Fibroblast of skin of abdomen (primary cell): ENCODE data around the gene MEF2A.
"Not testable (repeated sequence)": the region's sequence is repeated elsewhere in the genome, so short reads cannot be mapped to it uniquely, and the experiment has no call there.

ENCODE experiments used
- DNase-seq: peaks from one replicate; pipeline ENCODE4 v3.0.0-alpha.2; 2013

The MEF2A gene

DNA sequence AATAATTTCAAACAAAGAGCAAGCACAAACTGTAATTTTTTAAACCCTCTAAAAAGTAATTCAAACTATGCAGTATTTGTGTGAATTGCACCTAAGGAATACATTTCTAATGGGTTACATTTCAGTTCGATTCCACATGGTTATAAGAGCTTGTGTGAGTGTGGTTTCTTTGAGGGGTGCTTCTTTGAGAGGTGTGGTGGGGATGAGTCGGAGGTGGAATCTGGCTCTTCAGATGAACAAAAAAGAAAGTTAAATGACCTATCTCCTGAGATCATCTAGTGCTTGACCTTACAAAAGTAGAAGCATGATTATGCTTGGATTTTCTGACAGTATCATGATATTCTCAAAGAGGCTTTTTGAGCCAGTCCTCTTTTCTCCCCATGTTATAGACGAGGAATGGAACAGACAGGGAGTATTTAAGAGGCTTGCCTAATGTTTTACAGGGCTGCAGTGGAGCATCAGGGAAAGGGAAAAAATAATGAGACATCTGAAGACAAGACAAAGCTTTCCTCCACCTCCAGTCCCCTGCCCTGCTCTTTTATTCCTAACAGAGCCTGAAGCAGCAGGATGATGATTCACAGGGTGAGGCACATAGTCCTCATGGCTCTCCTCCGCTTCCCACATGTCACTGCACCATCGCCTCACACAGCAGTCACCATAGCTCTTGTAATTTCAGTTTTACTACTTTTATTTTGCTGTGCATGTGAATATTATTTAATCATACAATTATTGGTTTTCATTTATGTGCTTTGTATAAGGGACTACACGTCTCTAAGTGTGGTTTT is 85.4 kb downstream of the MEF2A start:
- DNase-seq: peak; percentile 44

DNA sequence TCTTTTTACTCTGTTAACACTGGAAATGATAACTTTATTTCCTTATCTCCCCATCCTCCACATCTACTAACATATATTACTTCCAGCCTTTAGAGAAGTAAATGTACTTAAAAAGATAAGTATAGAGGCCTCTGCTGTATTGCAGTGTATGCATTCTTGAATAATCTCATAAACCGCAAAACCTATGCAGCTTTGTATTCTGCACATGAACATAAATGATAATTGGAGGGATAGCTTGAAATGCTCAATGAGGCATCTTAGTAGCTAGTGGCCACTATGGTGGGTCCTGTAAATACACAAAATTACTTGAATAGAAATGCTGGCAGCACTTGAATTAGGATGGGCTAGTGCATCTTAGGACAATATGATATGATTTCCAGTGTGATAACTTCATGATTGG is 90.4 kb downstream of the MEF2A start:
- no peak for DNase-seq

DNA sequence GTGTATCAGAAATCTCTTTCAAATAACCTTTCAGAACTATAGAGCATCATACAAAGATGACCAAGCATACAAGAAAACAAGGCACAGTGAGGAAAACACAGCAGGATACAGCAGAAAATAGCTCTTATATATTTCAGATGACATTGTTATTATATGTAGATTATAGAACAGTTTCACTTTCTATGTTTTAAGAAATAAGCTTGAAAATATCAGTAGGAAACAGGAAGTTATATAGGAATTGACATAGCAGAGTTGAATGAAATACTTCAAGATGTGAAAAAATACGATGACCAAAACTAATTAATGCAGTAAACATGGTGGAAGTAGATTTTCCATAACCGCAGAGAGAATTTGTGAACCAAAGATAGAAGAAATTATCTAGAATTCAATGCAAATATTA is 92.2 kb downstream of the MEF2A start:
- DNase-seq: no peak

- DNase-seq: peak; percentile 58
These were observed 97.1 kb downstream of the MEF2A start for GRCh38 chr15:99662903-99663302.

GRCh38 chr15:99666073-99666472 is 100.3 kb downstream of the MEF2A start:
- DNase-seq: not testable (repeated sequence)

DNA sequence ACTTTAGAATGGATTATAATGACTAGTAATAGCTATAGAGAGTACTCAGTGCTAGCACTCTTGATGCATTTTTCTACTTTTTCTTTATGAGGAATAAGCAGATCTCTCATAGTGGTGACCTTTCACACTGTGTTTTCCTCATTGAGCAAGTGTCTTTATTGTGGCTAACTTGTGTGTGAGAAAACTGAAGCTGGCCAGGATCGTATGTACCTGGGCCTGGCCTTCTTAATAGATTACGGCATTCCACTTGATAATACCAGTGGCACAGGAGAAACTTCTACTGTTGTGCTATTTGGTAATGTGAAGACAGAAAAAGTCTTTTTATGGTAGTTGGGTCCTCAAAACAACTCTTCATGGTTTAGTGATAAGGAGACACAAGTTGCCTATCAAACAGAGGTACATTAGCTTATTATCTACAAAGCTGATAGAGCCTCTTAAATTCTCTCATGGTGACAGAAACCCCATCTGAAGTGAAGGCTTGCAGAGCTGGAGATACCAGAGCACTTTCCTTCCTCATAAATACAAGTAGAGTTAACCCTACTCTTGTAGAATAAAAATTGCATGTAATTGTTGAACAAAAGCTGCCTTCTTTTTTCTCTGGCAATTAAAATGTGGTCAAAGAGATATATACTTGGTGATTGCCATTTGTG is 102.9 kb downstream of the MEF2A start:
- no peak for DNase-seq

DNA sequence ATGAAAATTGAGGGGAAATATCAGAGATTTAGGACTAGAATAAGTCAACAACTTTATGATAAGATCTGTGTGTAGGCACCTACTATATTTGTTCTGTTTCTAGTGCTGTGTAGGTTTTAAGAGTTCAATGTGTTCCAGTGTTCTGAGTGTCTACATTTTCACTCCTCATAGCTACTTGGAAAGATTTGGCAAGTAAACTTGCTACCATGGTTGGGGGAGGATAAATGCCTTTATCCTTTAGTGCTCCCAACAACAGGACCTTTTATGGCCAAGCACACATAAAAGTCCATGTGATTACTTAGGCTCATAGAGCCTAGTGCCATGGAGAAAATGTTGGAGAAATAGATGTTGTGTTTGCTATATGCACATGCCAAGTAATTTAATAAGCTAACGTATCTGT is 103.5 kb downstream of the MEF2A start:
- DNase-seq: no peak

- DNase-seq: no peak
These were observed 106.3 kb downstream of the MEF2A start for GRCh38 chr15:99671926-99672635.

GRCh38 chr15:99673111-99673510 is 107.3 kb downstream of the MEF2A start:
- no peak for DNase-seq

DNA sequence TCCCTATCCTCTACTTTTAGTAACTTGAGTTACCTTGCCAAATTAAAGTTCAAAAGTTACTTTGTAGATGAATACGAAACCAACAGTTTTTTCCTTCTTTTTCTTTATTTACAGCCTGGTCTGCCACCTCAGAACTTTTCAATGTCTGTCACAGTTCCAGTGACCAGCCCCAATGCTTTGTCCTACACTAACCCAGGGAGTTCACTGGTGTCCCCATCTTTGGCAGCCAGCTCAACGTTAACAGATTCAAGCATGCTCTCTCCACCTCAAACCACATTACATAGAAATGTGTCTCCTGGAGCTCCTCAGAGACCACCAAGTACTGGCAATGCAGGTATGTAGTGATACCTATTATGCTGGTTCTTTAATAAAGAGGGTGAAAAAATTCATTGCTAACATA is 108.5 kb downstream of the MEF2A start:
- no peak for DNase-seq

- no peak for DNase-seq
These were observed 111.9 kb downstream of the MEF2A start for GRCh38 chr15:99677540-99678134.

GRCh38 chr15:99680276-99680675 is 114.5 kb downstream of the MEF2A start:
- no peak for DNase-seq

GRCh38 chr15:99681990-99682389 is 116.2 kb downstream of the MEF2A start:
- peak; percentile 47 for DNase-seq

- peak; percentile 88 for DNase-seq
These were observed 116.7 kb downstream of the MEF2A start for GRCh38 chr15:99682455-99682854.

- peak; percentile 71 for DNase-seq
These were observed 117.4 kb downstream of the MEF2A start for GRCh38 chr15:99683000-99683670.

- no peak for DNase-seq
These were observed 120.5 kb downstream of the MEF2A start for GRCh38 chr15:99686290-99686689.

- no peak for DNase-seq
These were observed 127.0 kb downstream of the MEF2A start for GRCh38 chr15:99692825-99693224.

DNA sequence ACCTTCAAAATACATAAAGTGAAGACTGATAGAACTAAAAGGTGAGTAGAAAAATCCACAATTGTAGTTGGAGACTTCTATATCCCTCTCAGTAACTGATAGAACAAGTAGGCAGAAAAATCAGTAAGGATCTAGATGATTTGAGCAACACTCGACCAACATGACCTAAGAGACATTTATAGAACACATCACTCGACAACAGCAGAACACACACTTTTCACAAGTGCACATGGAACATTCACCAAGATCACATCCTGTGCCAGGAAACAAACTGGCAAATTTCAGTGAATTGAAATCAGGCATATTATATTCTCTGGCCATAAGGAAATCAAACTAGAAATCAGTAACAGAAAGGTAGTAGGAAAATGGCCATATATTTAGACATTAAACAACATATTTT is 130.3 kb downstream of the MEF2A start:
- no peak for DNase-seq

DNA sequence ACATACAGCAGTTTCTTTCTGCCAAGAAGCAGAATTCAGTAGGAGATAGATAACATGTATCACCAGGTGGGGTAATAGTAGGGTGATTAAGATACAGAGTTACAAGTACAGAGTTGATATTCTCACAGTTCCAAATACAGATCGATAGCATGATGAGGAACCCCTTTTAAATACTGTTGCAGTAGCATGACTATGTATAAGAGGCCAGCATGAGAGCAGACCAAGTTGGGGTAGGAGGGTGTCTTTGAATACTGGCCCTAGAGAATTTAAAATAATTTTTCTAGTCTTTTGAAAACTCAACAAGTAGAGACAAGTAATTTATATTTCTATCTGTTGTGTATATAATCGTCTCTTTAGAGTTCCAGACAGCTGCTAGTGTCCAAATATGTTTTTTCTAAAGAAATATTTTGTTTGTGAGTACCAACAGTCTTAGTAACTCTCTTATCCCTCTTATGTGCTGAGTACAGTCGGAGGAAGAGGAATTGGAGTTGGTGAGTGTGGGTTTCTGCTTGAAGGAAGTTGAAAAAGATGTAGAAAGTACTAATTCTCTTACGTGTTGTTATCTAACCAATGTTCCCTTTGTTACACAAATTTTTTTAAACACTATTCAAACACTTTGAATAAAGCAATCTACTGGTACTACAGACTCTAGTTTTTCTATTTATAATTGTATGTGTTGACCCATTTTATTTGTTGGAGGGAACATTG is 137.3 kb downstream of the MEF2A start:
- peak; percentile 8 for DNase-seq

DNA sequence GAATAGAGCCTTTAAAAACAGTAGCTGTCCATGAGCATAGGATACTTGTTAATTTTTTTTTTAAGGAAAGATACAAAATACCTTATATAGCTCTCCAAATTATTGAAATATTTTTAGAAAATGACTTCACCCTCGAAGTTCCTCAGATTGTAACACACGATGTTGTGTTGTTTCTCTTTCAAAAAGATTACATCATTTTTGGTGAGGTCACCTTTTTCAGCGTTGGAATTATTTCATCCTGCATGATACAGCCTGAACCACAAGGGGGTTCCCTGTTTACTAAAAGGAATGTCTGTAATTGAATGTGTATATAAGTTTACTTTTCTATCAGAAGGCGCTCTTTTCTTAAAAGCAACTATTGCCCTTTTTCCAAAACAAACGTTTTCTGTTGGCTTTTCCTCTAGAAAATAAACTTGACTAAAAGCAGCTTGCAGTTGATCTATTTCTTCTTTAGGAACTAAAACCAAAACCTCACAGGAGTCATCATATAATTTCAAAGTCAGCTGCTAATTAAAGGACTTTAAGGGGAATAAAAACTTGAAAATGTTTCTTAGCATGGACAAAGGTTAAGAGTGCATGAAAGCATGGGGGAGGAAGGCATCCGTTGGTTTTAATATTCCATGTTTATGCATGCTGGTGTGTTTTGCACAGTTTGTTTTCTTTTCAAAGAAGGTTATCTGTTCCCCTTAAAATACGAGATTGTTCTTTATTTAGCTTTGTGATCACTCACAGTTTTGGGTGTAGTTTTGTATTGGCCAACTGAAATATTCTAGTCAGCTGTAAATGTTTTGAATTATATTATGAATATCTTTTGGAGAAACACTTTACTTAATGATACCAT is 138.0 kb downstream of the MEF2A start:
- peak; percentile 88 for DNase-seq

DNA sequence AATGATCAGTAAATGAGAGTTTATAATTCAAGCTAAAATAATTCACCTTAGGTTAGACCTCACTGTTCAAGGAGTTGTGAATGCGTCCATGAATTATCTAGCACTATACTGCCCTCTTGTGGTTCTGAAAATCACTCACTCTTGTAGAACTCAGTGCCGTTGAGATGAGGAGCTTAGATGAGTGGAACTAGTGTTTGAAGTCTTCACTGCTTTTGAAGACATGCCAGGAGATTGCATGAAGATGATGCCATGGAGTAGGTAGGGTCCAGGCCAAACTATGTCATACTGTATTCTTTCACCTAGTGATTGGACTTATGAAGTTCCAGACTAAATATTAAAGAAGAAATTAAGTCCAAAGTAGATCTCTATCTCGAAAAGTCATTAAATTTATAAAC is 138.7 kb downstream of the MEF2A start:
- peak; percentile 82 for DNase-seq
